ENCODE data around the gene NEURL2. TPM values are rescaled to one million over a fixed set of nuclear protein-coding genes. Genes with fewer than 3 reads are reported as not detected.

NEURL2 gene
- total RNA-seq (2022) (2.0 and 2.5 TPM in 2 replicates), Bru-seq, nascent RNA (percentile 40 among the genes with signal in this experiment), BruChase-seq, experiment 1, labeled RNA remaining after a 6-hour chase (percentile 35 among the genes with signal in this experiment), BruChase-seq, experiment 2, labeled RNA remaining after a 2-hour chase (percentile 36 among the genes with signal in this experiment)
- long read RNA-seq, transcript NEURL2-201 (2 exons, 1,278 nt) = major isoform, 5 of 5 reads
- long read RNA-seq, partial matches to known transcripts = 0 of 5 reads
- long read RNA-seq, other reads (novel, unspliced or antisense) = 0 of 5 reads

- Mint-ChIP-seq H3K9me3 (ENCODE audit: unreplicated experiment) (no peaks in the 10 kb centered on the region), H3K4me1 (ENCODE audit: insufficient read depth, unreplicated experiment) (peaks cover 6% of the 10 kb centered on the region), H3K4me3 (ENCODE audit: unreplicated experiment) (peak within 1 kb of the TSS; percentile 95), H3K27ac (ENCODE audit: low read depth, unreplicated experiment) (peak within 1 kb of the TSS; percentile 86), H3K27me3 (ENCODE audit: insufficient read depth, unreplicated experiment) (no peaks in the 10 kb centered on the region), H3K36me3 (ENCODE audit: insufficient read depth, unreplicated experiment) (peaks cover 8% of the 10 kb centered on the region)
- DNase-seq (ENCODE audit: unreplicated experiment) = peak; percentile 89
- ChIA-PET CTCF (interaction anchor here (0.6 to 6.0 kb wide), 12 partner anchors 10 to 716 kb away, joined by 3 to 22 read pairs (median 4); partner anchors contain the start of gene ZSWIM1), POLR2A (interaction anchor here (0.6 to 6.3 kb wide), 17 partner anchors 9 to 475 kb away, joined by 3 to 74 read pairs (median 6); partner anchors contain the start of genes ACOT8, DNTTIP1, PCIF1 and PIGT)
- TF ChIP-seq CTCF (IDR thresholded peaks at IDR 0.05; ENCODE audit: unreplicated experiment) = no peak
- intact Hi-C loops (cut with micrococcal nuclease) = no loop called here
- TSS peak; percentile 28 for BruUV-seq (replicated peaks)
These were observed at the start of gene NEURL2, which contains the start of gene CTSA for GRCh38 chr20:45890985-45891983. TSS of gene NEURL2 (minus strand) at chr20:45891208. CDS start at chr20:45890991, 217 bp downstream. TSS of gene CTSA (plus strand) at chr20:45891335. CDS start at chr20:45891569, 234 bp downstream.

GRCh38 chr20:45940469-45940868 lies 49.5 kb upstream of the NEURL2 start:
- peaks cover 17% of the 10 kb centered on the region for H3K4me1 Mint-ChIP-seq (ENCODE audit: insufficient read depth, unreplicated experiment)
- ChIA-PET CTCF (interaction anchor here (0.5 to 2.1 kb wide), 4 partner anchors 11 to 142 kb away, joined by 3 to 9 read pairs (median 4); no protein-coding TSS in a partner anchor), POLR2A (interaction anchor here (0.6 to 1.1 kb wide), 3 partner anchors 13 to 148 kb away, joined by 3 to 6 read pairs (median 3); partner anchors contain the start of gene ZNF335)
- TF ChIP-seq CTCF (IDR thresholded peaks at IDR 0.05; ENCODE audit: unreplicated experiment) = no peak
- no peak for DNase-seq (ENCODE audit: unreplicated experiment)
- intact Hi-C loops (cut with micrococcal nuclease) = no loop called here
- H3K27ac Mint-ChIP-seq (ENCODE audit: low read depth, unreplicated experiment) = no peak overlapping the region
- H3K27me3 Mint-ChIP-seq (ENCODE audit: insufficient read depth, unreplicated experiment) = no peaks in the 10 kb centered on the region
- H3K4me3 Mint-ChIP-seq (ENCODE audit: unreplicated experiment) = no peak overlapping the region
- no TSS peak for BruUV-seq (replicated peaks)
- H3K36me3 Mint-ChIP-seq (ENCODE audit: insufficient read depth, unreplicated experiment) = peaks cover 51% of the 10 kb centered on the region
- no peaks in the 10 kb centered on the region for H3K9me3 Mint-ChIP-seq (ENCODE audit: unreplicated experiment)

GRCh38 chr20:45940053-45940452 lies 49.0 kb upstream of the NEURL2 start:
- no peak for TF ChIP-seq CTCF (IDR thresholded peaks at IDR 0.05; ENCODE audit: unreplicated experiment)
- Mint-ChIP-seq H3K9me3 (ENCODE audit: unreplicated experiment) (no peaks in the 10 kb centered on the region), H3K4me1 (ENCODE audit: insufficient read depth, unreplicated experiment) (peaks cover 15% of the 10 kb centered on the region), H3K27ac (ENCODE audit: low read depth, unreplicated experiment) (no peak overlapping the region), H3K36me3 (ENCODE audit: insufficient read depth, unreplicated experiment) (peaks cover 54% of the 10 kb centered on the region), H3K27me3 (ENCODE audit: insufficient read depth, unreplicated experiment) (no peaks in the 10 kb centered on the region), H3K4me3 (ENCODE audit: unreplicated experiment) (no peak overlapping the region)
- no TSS peak for BruUV-seq (replicated peaks)
- intact Hi-C loops (cut with micrococcal nuclease) = no loop called here
- ChIA-PET CTCF (interaction anchor here (0.5 to 2.1 kb wide), 5 partner anchors 11 to 141 kb away, joined by 3 to 9 read pairs (median 4); no protein-coding TSS in a partner anchor), POLR2A (interaction anchor here (1.1 to 4.7 kb wide), 3 partner anchors 9 to 31 kb away, joined by 3 to 18 read pairs (median 6); partner anchors contain the start of gene ZNF335)
- DNase-seq (ENCODE audit: unreplicated experiment) = no peak
